Hair follicular keratinocyte (primary cell): Measurements from ENCODE around the gene UBR2. TPM values are rescaled to one million over a fixed set of nuclear protein-coding genes. Genes with fewer than 3 reads are reported as not detected.

Experiments used
- total RNA-seq: library from RNA; depleted of rRNA; stranded (reverse); fragments of >200 nt; gene quantifications from 2 replicates; pipeline ENCODE4 v1.2.3, GENCODE V29; 2015

UBR2 gene
- 11.5 and 13.6 TPM in 2 replicates for total RNA-seq

DNA sequence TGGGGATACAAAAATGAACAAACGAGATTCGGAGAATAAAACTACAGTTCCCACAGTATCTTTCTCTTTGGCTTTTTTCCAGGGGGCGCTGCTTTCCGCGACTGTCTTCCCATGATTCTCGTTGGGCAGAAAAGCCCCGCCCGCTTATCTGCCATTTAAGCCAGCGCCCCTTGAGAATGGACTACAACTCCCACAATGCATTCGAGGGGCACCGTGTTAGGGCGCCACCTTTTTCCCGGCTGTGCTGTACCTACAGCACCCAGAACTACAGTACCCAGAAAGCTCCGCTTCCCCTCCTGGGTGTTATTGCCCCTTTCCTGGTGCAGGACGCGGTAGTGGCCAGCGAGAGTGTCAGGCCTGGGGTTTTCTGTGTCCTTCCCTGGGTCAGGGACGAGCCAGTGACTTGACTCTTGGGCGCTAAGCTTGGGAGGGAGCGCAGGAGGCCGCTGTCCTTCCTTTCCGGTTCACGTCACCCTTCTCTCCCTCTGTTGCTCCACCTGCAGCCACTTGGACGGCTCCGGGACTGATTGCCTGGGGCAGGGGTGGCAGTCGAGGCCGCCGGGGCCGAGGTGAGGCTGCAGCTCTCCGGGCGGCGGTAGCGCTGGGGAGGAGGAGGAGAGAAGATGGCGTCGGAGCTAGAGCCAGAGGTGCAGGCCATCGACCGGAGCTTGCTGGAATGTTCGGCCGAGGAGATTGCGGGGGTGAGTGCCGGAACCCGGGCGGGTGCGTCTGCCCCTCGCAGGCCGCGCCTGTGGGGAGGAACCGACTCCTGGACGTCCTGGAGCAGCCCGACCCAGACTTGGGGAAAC lies at the start of gene UBR2:
TSS of gene UBR2 (plus strand) at position 333 of the 809 bp plus-strand sequence. CDS start at position 624, 291 bp downstream.

DNA sequence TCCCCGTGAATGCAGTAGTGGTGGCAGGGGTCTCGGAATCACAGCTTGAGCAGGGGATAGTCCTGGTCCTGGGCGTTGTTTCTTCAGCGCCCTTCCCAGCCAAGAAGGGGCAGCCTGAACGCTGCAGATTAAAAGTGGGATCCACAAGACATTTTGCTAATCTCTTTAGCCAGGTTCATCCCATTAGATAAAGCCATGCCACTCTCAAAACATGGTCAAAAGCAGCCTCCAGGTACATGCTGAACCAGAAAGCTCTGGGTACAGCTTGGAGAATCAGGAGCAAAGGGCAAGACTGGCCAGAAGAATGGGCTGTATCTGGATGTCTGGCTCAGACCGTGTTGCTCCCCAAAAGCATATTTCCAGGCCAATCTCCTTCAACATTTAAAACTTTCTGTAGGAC lies 158.7 kb downstream of the UBR2 start, which contains the start of gene PRPH2:
TSS of gene PRPH2 (minus strand) at position 101 of the 400 bp plus-strand sequence. CDS start 263 bp downstream, outside the sequence.

Other genes with a start within 250 kb of the UBR2 start
- gene TRERF1, start 112.1 kb upstream of the UBR2 start, total RNA-seq, result 3.5 and 4.1 TPM in 2 replicates
- gene PRPH2, start 158.6 kb downstream of the UBR2 start, total RNA-seq, result not detected in 2 replicates
- gene TBCC, start 182.1 kb downstream of the UBR2 start, total RNA-seq, result 33.1 and 36.2 TPM in 2 replicates
- gene BICRAL, start 218.0 kb downstream of the UBR2 start, total RNA-seq, result 2.1 and 4.4 TPM in 2 replicates